ENCODE results near the gene ACTR8.

- TF ChIP-seq CTCF (IDR thresholded peaks at IDR 0.05) (no peak), POLR2A (IDR thresholded peaks at IDR 0.05) (no peak)
These were observed 61.9 kb downstream of the ACTR8 start for GRCh38 chr3:53820084-53820483.

Data from heart left ventricle (tissue), 13 donors.